GM19468 (cell line): ENCODE data around the gene PRRC1.

ENCODE experiments used
- ATAC-seq: cut with Tn5 transposase; IDR thresholded peaks from one replicate; pipeline ENCODE4 v1.9.1; 2021; ENCODE audit warnings: mild to moderate bottlenecking, moderate library complexity, moderate number of reproducible peaks; ENCODE audit not compliant: unreplicated experiment; ENCODE audit errors: extremely low read depth

PRRC1 gene

GRCh38 chr5:127572930-127573329 lies 55.5 kb downstream of the PRRC1 start:
- no peak for ATAC-seq

- no peak for ATAC-seq
Measured at GRCh38 chr5:127574852-127575679, 57.6 kb downstream of the PRRC1 start.

- ATAC-seq, result no peak
Measured at GRCh38 chr5:127577458-127577857, 60.0 kb downstream of the PRRC1 start.

- no peak for ATAC-seq
Measured at GRCh38 chr5:127580731-127581130, 63.3 kb downstream of the PRRC1 start.

- no peak for ATAC-seq
Measured at GRCh38 chr5:127581450-127581849, 64.0 kb downstream of the PRRC1 start.

GRCh38 chr5:127582773-127583370 lies 65.4 kb downstream of the PRRC1 start:
- no peak for ATAC-seq

- no peak for ATAC-seq
Measured at GRCh38 chr5:127583866-127584265, 66.4 kb downstream of the PRRC1 start.

- no peak for ATAC-seq
Measured at GRCh38 chr5:127585661-127586060, 68.2 kb downstream of the PRRC1 start.

GRCh38 chr5:127586066-127586770 lies 68.8 kb downstream of the PRRC1 start:
- ATAC-seq, result peak; percentile 80

GRCh38 chr5:127586811-127587210 lies 69.4 kb downstream of the PRRC1 start:
- ATAC-seq, result peak; percentile 20

- no peak for ATAC-seq
Measured at GRCh38 chr5:127587246-127587917, 69.9 kb downstream of the PRRC1 start.

GRCh38 chr5:127588368-127588767 lies 70.9 kb downstream of the PRRC1 start:
- ATAC-seq, result no peak

GRCh38 chr5:127589309-127590030 lies 72.0 kb downstream of the PRRC1 start:
- no peak for ATAC-seq

- no peak for ATAC-seq
Measured at GRCh38 chr5:127590156-127590722, 72.8 kb downstream of the PRRC1 start.

- no peak for ATAC-seq
Measured at GRCh38 chr5:127595484-127596368, 78.3 kb downstream of the PRRC1 start.

GRCh38 chr5:127596501-127596900 lies 79.1 kb downstream of the PRRC1 start:
- no peak for ATAC-seq

- no peak for ATAC-seq
Measured at GRCh38 chr5:127599320-127599719, 81.9 kb downstream of the PRRC1 start.

GRCh38 chr5:127599847-127600246 lies 82.4 kb downstream of the PRRC1 start:
- ATAC-seq, result no peak

- no peak for ATAC-seq
Measured at GRCh38 chr5:127601111-127601510, 83.7 kb downstream of the PRRC1 start.
